GM06990 (cell line): Measurements from ENCODE around the gene DRAM1.
"Not testable (repeated sequence)": the region's sequence is repeated elsewhere in the genome, so short reads cannot be mapped to it uniquely, and the experiment has no call there.

Source experiments
- DNase-seq: peaks from one replicate; pipeline ENCODE4 v3.0.0-alpha.2; 2011; ENCODE audit not compliant: insufficient read length; ENCODE audit errors: extremely low read depth
- H3K27me3 ChIP-seq: replicated peaks from 2 replicates; pipeline ENCODE4 v1.6.0; 2011; ENCODE audit warnings: low read length; ENCODE audit not compliant: control insufficient read depth, insufficient read depth
- H3K36me3 ChIP-seq: 2 replicates; pipeline ENCODE4 v1.5.1; 2011; ENCODE audit warnings: low read length; ENCODE audit not compliant: control insufficient read depth, insufficient read depth
- H3K4me3 ChIP-seq: replicated peaks from 2 replicates; pipeline ENCODE4 v1.5.1; 2011; ENCODE audit warnings: low read depth, mild to moderate bottlenecking, control low read depth, low read length
- TF ChIP-seq, protein P1 (sequence below): IDR thresholded peaks from 2 replicates; pipeline ENCODE4 v1.5.1; 2011; ENCODE audit warnings: low read length, control low read depth, mild to moderate bottlenecking, inconsistent platforms; ENCODE audit not compliant: insufficient read depth, poor library complexity, severe bottlenecking

DRAM1 gene

DNA sequence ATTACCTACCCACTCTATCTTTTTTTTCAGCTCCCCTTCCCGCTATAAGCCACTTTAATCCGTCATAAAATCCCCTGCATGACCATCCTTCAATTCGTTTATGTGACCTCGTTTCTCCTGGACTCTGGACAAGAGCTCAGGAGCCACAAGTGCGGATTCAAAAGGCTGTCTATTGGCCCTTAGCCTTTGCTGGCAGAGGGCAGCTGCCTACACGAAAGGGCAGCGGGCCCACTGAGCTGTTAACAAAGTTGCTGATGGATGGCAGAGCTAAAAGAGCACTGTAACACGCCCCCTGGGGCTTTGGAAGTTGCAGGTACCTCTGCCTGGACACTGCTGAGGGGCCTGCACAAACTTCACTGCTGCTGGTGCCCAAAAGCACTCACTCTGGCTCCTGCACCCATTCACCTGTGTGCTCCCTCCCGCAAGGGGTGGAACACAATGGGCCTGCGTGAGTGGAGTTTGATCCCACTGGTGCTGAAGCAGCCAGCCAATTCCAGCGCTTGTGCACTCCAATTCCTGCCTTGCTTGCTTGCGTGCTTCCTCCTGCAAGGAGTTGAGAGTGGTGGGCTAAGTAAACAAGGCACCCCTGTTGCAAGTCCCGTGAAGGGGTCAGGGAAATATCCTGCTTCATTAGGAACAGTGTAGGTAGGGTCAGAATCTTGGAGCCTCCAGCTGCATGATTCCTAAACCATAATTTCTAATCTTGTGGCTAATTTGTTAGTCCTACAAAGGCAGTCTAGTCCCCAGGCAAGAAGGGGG, 10.6 kb upstream of the DRAM1 start:
- DNase-seq: no peak
- no peaks in the 10 kb centered on the region for H3K27me3 ChIP-seq
- H3K4me3 ChIP-seq: no peak overlapping the region
- no peaks in the 10 kb centered on the region for H3K36me3 ChIP-seq
- TF ChIP-seq, protein P1, sequence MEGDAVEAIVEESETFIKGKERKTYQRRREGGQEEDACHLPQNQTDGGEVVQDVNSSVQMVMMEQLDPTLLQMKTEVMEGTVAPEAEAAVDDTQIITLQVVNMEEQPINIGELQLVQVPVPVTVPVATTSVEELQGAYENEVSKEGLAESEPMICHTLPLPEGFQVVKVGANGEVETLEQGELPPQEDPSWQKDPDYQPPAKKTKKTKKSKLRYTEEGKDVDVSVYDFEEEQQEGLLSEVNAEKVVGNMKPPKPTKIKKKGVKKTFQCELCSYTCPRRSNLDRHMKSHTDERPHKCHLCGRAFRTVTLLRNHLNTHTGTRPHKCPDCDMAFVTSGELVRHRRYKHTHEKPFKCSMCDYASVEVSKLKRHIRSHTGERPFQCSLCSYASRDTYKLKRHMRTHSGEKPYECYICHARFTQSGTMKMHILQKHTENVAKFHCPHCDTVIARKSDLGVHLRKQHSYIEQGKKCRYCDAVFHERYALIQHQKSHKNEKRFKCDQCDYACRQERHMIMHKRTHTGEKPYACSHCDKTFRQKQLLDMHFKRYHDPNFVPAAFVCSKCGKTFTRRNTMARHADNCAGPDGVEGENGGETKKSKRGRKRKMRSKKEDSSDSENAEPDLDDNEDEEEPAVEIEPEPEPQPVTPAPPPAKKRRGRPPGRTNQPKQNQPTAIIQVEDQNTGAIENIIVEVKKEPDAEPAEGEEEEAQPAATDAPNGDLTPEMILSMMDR: no peak

DNA sequence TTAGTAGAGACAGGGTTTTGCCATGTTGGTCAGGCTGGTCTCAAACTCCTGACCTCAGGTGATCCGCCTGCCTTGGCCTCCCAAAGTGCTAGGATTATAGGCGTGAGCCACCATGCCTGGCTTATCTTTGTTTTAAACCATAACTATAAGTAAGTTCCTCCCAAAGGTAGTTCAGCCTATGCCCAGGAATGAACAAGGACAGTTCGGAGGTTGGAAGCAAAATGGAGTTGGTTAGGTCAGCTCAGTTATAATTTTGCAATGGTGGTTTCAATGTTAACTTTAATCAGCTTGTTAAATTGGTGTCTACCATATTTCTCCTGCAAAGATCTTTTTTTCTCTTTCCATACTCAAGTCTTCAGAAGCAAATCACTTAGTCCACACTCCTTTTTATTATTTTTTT, 9.8 kb upstream of the DRAM1 start:
- H3K36me3 ChIP-seq, DNase-seq, H3K27me3 ChIP-seq, H3K4me3 ChIP-seq: not testable (repeated sequence)

DNA sequence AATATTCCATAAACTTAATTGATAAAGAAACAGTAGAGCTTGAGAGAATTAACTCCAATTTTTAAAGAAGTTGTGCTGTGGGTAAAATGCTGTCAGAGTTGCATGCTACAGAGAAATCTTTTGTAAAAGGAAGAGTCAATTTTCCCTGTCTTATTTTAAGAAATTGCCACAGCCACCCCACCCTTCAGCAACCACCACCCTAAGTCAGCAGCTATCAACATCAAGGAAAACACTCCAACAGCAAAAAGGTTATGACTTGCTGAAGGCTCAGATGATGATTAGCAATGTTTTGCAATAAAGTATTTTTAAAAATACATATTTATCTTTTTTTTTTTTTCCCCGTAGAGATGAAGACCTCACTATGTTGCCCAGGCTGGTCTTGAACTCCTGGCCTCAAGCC, 6.5 kb upstream of the DRAM1 start:
- H3K27me3 ChIP-seq: no peaks in the 10 kb centered on the region

GRCh38 chr12:101875162-101875561, 2.2 kb upstream of the DRAM1 start:
- no peaks in the 10 kb centered on the region; the same call in 1 of the 2 replicates for H3K36me3 ChIP-seq
- DNase-seq: no peak
- H3K27me3 ChIP-seq: no peaks in the 10 kb centered on the region
- H3K4me3 ChIP-seq: no peak overlapping the region
- TF ChIP-seq, protein P1: no peak

More for the DNA sequence above, 6.5 kb upstream of the DRAM1 start:
- no peak overlapping the region for H3K4me3 ChIP-seq
- TF ChIP-seq, protein P1: no peak
- H3K36me3 ChIP-seq: no peaks in the 10 kb centered on the region
- DNase-seq: no peak

DNA sequence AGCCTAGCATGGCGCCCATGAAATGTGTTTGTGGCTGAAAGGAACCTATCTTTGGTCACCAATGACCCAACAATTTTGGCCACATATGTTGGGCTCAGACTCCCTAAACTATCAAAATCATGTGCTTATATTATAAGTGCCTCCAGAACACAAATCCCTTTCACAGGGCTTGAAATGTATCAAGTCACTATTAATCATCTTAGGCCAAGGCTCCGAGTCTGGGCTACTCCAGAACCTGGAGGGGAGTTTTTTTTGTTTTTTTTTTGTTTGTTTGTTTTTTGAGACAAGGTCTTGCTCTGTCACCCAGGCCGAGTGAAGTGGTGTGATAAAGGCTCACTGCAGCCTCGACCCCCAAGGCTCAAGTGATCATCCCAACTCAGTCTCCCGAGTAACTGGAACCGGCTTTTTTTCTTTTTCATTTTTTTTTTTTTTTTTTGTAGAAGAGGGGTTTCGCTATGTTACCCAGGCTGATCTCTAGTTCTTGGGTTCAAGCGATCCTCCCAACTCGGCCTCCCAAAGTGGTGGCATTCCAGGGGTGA, 989 bp upstream of the DRAM1 start:
- TF ChIP-seq, protein P1: no peak
- H3K36me3 ChIP-seq: peaks cover 1% of the 10 kb centered on the region
- DNase-seq: no peak
- H3K4me3 ChIP-seq: peak overlapping the region; percentile 99
- H3K27me3 ChIP-seq: no peaks in the 10 kb centered on the region

DNA sequence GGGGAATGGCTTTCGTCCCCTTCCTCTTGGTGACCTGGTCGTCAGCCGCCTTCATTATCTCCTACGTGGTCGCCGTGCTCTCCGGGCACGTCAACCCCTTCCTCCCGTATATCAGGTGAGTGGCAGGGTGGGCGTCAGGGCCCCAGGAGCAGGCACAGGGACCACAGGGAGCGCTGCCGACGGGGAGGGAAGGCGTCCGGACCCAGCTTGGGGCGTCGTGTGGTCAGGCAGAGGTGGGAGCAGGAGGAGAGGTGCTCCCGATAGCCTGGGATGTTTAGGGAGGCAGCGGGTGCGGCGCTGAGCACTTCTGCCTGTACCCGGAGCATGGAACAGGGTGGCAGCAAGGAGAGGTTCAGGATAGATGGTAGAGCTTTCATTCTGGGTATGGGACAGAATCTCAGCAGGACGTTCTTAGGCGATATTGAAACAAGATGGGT, 444 bp downstream of the DRAM1 start:
- peak overlapping the region; percentile 99 for H3K4me3 ChIP-seq
- TF ChIP-seq, protein P1: no peak
- no peaks in the 10 kb centered on the region for H3K27me3 ChIP-seq
- H3K36me3 ChIP-seq: peaks cover 1% of the 10 kb centered on the region
- no peak for DNase-seq
